Stimulated activated CD8-positive, alpha-beta memory T cell treated with anti-CD3 and anti-CD28 coated beads, Interleukin-7, amount 100 ng/mL, for 24 hours (primary cell): ENCODE measurements around the gene GABRR3.

Experiments
- DNase-seq: peaks from one replicate; pipeline ENCODE4 v3.0.0-alpha.2; 2020; ENCODE audit warnings: low read depth

Gene GABRR3

DNA sequence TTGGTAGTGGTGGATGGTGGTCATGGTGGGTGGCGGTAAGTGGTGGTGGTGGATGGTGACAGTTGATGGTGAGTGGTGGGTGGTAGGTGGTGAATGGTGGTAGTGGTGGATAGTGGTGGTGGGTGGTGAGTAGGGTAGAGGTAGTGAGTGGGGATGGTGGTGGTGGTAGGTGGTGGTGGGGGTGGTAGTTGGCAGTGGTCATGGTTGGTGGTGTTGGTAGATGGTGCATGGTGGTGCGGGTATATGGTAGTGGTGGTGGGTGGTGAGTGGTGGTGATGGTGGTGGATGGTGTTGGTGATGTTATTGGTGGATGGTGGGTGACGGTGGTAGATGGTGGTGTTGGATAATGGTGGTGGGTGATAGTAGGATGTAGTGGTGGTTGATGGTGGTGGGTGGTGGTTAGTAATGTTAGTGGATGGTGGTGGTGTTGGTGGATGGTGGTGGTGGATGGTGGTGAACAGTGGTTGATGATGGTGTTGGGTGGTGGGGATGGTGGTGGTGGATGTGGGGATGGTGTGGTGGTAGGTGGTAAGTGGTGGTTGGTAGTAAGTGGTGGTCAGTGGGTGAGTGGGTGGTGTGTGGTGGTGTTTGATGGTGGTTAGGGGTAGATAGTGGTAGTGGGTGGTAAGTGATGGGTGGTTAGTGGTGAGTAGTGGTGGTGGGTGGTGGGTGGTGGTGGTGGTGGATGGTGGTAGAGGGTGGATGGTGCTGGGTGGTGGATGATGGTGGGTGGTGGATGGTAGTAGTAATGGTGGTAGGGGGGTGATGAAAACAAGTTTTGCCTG is 46.1 kb downstream of the GABRR3 start:
- no peak for DNase-seq

DNA sequence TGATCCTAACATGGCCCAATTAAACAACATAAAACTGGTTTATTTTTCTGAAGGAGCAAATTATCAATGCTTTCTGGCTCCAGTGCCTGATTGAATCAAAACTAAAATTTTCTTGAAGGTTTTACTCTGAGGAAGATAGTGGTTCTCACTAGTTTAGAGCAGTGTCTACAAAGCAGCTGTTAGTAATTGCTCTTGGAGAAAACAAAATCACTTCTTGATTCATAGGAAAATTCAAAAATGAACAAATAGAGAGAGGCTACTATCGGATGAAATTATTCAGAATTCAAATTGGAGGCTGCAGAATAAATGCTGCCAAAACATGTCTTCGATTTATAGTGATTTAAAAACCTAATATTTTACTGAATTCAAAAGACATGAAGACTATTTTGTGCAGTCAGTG is 47.8 kb downstream of the GABRR3 start:
- no peak for DNase-seq

DNA sequence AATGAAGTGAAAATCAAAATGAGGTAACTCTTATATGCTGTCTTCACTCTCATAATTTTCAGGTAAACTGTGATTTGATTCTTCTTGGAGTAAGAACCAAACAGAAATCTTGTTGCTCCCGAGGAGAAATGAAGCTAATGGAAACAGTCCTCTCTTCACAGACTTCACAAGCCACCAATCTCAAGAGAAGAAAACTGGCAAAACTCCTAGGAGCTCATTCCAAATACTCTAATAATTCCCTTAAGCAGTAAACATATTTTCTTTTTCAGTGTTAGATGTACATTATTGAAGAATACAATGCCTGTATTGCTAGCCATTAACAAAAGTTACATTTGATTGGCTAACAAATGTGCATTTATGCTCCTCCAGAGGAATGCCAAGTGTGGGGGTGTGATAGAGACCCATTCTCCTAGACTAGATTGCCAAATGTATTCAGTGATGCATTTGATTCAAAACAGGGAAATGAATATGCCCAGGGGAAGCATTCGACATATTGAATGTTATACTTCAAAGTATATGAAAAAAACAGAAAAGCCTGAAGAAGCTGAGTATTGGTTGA is 51.1 kb downstream of the GABRR3 start:
- no peak for DNase-seq

GRCh38 chr3:97981886-97982285 is 53.2 kb downstream of the GABRR3 start:
- no peak for DNase-seq

- DNase-seq, result no peak
Measured at GRCh38 chr3:97979610-97980009, 55.5 kb downstream of the GABRR3 start.

DNA sequence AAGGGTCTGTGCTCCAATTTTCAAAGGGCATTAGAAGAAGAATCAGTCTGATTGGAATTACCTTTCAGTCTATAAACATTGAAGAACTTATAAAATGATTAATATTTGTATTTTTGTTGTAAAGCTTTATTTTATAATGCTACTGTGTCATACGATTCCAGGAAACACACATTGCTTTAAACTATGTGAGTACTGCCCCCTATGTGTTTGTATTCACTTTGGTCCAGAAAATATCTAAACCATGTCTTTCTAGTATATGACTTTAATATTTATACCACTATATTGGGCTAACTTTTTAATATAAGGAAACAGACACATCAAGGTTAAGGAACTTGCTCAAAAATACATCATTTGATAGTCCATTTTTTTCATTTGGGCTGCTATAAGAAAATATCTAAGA is 59.6 kb downstream of the GABRR3 start:
- DNase-seq, result no peak

- no peak for DNase-seq
Measured at GRCh38 chr3:97974996-97975395, 60.1 kb downstream of the GABRR3 start.

GRCh38 chr3:97972976-97973375 is 62.1 kb downstream of the GABRR3 start:
- DNase-seq, result no peak

GRCh38 chr3:97971679-97972567 is 63.2 kb downstream of the GABRR3 start, which contains the start of gene RIOX2:
Gene RIOX2, minus strand, starts transcription at chr3:97972431. Its CDS starts 4,838 bp downstream, at chr3:97967593.
- peak; percentile 48 for DNase-seq

DNA sequence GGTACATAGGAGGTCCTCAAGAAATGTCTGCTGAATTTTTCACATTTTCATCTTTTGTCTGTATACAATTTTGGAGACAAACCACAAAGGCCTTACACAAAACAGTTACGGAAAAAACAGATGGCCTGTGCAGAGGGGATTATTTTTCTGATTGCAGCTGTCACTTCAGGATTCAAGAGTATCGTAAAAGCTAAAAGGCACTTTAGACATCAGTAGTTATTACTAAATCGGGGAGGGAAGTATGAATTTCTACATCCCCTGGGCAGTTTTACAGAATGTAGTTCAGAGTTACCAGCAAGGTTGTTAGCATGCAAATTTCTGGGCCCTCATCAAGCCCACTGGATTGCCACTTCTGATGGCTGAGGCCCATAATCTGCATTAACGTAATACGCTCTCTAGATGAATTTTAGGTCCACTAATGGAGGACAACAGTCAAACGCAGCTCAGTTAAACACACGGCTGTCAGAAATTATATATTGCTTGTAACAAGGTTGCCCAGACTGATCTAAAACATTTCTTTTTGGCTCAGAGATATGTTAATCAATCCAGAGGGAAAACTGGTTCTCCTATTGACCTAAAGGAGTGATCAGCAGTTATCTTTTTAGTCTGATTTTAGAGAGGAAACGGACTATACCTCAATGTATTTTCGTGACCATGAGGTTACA is 64.0 kb downstream of the GABRR3 start:
- no peak for DNase-seq

DNA sequence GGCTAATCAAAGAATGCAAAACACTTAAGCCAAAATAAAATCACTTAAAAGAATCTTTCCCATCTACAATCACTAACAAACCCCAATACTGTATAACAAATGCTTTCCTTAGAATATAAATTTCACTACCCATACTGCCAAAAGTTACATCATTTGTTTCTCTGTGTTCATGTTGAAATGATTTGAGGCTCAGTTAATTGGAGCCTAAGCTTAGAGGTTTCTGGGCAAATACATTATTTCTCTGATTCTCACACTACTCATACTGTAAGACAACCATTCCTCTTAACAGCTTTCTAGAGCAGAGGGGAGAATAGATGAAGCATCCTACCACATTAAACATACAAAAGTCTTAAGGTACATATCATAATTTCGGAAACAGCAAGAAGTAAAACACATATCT is 65.0 kb downstream of the GABRR3 start:
- no peak for DNase-seq

- DNase-seq, result no peak
Measured at GRCh38 chr3:97969541-97969940, 65.6 kb downstream of the GABRR3 start.

DNA sequence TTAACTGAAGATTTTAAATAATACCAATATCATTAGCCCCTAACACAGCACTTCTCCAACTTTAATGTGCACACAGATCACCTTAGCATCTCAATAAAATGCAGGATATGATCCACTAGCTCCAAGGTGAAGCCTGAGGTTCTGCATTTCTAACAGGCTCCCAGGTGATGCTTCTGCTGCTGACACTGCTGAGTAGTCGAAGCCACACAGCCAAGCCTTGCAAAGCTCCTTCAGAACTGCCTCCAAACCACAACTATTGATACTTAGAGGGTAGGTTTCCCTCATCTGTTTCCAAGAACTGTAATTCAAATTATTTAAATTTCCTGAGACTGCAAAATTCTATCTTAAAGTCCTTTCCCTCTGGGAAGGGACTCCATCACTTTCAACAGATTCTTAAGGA is 66.7 kb downstream of the GABRR3 start:
- DNase-seq, result no peak

GRCh38 chr3:97967966-97968365 is 67.1 kb downstream of the GABRR3 start:
- DNase-seq, result no peak

DNA sequence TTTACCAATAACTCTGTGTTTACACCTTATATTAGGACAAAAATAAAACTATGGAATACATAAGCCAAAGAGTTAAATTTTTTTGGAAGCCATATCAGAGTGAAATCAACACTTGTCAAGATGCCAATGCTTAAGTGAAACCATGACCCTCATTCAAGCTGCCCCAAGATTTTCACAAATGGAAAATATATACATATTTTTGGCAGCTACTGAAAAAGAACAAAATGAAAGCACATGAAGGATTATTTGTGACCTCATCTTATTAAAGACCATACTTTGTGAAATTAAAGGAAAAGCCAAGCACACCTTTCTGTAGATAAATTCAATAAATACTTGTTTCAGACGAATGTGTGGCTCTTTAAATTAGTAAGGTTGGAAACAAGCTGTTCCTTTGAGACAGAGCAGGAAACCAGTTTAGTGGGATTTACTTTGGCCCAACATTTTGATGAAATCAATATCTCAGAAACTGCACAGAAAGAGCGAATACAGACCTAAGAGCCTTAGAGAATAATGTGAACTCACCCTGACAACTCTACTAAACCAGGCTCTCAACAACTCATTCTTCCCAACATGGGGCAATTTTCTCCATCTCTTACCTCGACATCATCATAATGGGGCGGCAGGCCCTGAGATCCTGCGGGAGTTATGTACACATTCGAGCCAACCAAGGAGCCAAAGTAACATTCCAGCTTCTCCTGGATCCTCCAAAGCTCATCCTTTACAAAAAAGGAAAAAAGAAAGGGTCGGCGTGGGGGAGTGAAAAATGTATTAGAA is 73.9 kb downstream of the GABRR3 start:
- DNase-seq, result no peak

- DNase-seq, result no peak
Measured at GRCh38 chr3:97960551-97960950, 74.6 kb downstream of the GABRR3 start.

DNA sequence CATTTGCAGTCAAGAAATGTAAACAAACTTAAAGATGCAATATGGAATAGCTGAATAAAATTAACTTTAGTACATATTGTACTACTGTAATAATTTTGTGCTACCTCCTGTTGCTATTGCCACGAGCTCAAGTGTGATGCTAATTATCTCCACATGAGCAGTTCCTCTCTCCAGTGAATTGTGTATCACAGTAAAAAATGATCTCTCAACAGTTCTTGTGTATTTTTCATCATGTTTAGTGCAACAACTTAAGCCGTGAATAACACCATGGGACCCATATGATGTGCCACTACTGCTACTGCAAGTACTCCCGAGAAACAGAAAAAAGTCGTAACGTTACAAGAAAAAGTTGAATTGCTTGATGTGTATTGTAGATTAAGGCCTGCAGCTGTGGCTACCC is 75.2 kb downstream of the GABRR3 start:
- DNase-seq, result no peak

GRCh38 chr3:97958796-97959195 is 76.3 kb downstream of the GABRR3 start:
- no peak for DNase-seq

- DNase-seq, result no peak
Measured at GRCh38 chr3:97958396-97958795, 76.7 kb downstream of the GABRR3 start.

- DNase-seq, result no peak
Measured at GRCh38 chr3:97957617-97958311, 77.4 kb downstream of the GABRR3 start.

GRCh38 chr3:97956051-97956450 is 79.1 kb downstream of the GABRR3 start:
- no peak for DNase-seq
